Neural crest cell (in vitro differentiated cells): ENCODE measurements around the gene DENND4B. TPM values are rescaled to one million over a fixed set of nuclear protein-coding genes. Genes with fewer than 3 reads are reported as not detected.
"Not testable (repeated sequence)": the region's sequence is repeated elsewhere in the genome, so short reads cannot be mapped to it uniquely, and the experiment has no call there.

Experiments
- DNase-seq: peaks from one replicate; pipeline ENCODE4 v3.0.0; 2021; ENCODE audit warnings: low read depth, mixed read lengths, low spot score
- H3K27ac Mint-ChIP-seq: one replicate; pipeline ENCODE4 v1.8.0; 2021; ENCODE audit warnings: mild to moderate bottlenecking, mixed read lengths; ENCODE audit not compliant: unreplicated experiment
- H3K27me3 Mint-ChIP-seq: 2 replicates; pipeline ENCODE4 v1.8.0; 2021; ENCODE audit warnings: low read depth, mild to moderate bottlenecking, mixed read lengths
- H3K36me3 Mint-ChIP-seq: 2 replicates; pipeline ENCODE4 v1.8.0; 2021; ENCODE audit warnings: low read depth, mild to moderate bottlenecking, mixed read lengths
- H3K4me1 Mint-ChIP-seq: 2 replicates; pipeline ENCODE4 v1.8.0; 2021; ENCODE audit warnings: mixed read lengths
- H3K4me3 Mint-ChIP-seq: one replicate; pipeline ENCODE4 v1.8.0; 2021; ENCODE audit warnings: mild to moderate bottlenecking, mixed read lengths
- H3K9me3 Mint-ChIP-seq: 2 replicates; pipeline ENCODE4 v1.8.0; 2021; ENCODE audit warnings: mixed read lengths
- CTCF ChIP-seq: fragments of 200-600 bp; sonication (generic); conservative IDR thresholded peaks from 2 replicates; pipeline ENCODE4 v1.5.0; 2021; ENCODE audit warnings: antibody characterized with exemption, mild to moderate bottlenecking
- total RNA-seq: library from RNA; stranded (reverse); gene quantifications from 2 replicates; pipeline ENCODE4 v1.2.1, GENCODE V29; 2021

The DENND4B gene
- total RNA-seq, 1 donor from 2014 or later: 75.2 TPM

DNA sequence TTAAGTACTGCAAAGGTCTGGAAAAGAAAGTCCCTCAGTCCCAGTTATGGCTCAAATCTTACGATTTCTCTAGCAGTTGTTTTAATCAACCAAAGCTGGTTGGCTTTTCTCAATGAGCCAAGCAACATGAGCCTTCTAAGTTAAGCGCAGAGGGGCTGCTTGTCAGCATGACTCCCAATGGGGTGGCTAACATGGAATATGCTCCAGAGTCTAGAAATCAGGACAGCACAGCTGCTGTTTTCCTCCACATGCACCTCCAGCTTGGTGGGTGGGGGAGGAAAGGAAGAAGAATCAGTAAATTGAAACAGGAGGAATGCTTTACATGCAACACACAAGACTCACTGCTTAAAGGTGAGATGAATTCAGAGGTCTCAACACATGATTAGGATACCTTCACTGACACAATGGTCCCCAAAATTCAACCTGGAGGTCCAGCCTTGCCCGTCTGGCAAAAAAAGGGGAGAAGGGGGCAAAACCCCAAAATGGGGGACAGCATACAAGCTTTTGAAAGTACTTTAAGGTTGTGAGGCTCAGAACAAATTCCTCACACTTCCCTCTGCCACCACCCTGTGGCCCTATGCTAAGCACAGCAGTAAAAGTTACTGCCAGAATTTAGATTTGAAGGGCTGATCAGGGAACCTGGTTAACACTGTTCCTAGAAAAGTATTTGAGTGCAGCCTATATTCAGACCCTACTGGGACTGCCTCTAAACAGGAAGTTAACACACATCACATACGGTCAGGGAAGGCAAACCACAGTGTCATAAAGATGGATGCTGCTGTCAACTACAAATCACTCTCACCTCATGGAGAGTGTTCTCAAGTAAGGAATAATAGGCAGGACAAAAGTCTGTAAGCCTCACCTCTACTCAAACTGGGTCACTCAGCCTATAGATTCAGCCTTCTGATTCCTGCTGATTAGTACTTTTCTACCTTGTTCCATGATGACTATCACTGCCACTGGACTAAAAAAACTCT is 26.4 kb downstream of the DENND4B start:
- Mint-ChIP-seq H3K9me3 (no peaks in the 10 kb centered on the region), H3K27ac (no peak overlapping the region), H3K27me3 (peaks cover 2% of the 10 kb centered on the region), H3K36me3 (no peaks in the 10 kb centered on the region), H3K4me1 (peaks cover 32% of the 10 kb centered on the region), H3K4me3 (peak overlapping the region; percentile 91)
- peak; percentile 27 for TF ChIP-seq CTCF
- DNase-seq: no peak

GRCh38 chr1:153916297-153916696 is 30.2 kb downstream of the DENND4B start:
- H3K4me1 Mint-ChIP-seq: peaks cover 24% of the 10 kb centered on the region
- H3K27me3 Mint-ChIP-seq: no peaks in the 10 kb centered on the region
- H3K27ac Mint-ChIP-seq: no peak overlapping the region
- TF ChIP-seq CTCF: no peak
- no peak overlapping the region for H3K4me3 Mint-ChIP-seq
- no peaks in the 10 kb centered on the region for H3K36me3 Mint-ChIP-seq
- no peak for DNase-seq
- H3K9me3 Mint-ChIP-seq: no peaks in the 10 kb centered on the region

- no peak for TF ChIP-seq CTCF
- H3K4me3 Mint-ChIP-seq: no peak overlapping the region
- no peak overlapping the region for H3K27ac Mint-ChIP-seq
- H3K36me3 Mint-ChIP-seq: peaks cover 2% of the 10 kb centered on the region
- DNase-seq: no peak
- H3K27me3 Mint-ChIP-seq: no peaks in the 10 kb centered on the region
- peaks cover 10% of the 10 kb centered on the region for H3K4me1 Mint-ChIP-seq
- H3K9me3 Mint-ChIP-seq: no peaks in the 10 kb centered on the region
Measured at GRCh38 chr1:153912349-153912748, 34.2 kb downstream of the DENND4B start.

DNA sequence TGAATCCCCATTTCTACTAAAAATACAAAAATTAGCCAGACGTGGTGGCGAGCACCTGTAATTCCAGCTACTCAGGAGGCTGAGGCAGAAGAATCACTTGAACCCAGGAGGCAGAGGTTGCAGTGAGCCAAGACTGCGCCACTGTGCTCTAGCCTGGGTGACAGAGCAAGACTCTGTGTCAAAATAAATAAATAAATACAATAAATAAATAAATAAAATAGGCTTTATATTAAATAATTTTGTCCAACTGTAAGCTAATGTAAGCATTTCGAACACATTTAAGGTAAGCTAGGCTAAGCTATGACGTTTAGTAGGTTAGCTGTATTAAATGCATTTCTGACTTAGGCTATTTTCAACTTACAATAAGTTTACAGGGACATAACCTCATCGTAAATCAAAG is 36.0 kb downstream of the DENND4B start:
- not testable (repeated sequence) for DNase-seq, H3K4me1 Mint-ChIP-seq, H3K9me3 Mint-ChIP-seq, H3K27ac Mint-ChIP-seq, H3K27me3 Mint-ChIP-seq, H3K4me3 Mint-ChIP-seq
- H3K36me3 Mint-ChIP-seq: peaks cover 11% of the 10 kb centered on the region

DNA sequence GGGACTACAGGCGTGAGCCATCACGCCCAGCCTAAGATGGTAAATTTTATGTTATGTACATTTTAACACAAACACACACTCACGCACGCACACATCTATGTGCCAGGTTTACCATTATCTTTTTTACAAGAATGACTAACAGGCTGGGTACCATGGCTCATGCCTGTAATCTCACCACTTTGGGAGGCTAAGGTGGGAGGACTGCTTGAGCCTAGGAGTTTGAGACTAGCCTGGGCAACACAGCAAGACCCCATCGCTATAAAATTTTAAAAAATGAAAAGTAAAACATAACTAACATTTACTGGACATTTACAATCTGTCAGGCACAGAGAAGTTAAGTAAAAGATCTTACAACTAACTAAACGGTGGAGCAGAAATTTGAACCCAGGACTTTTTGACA is 38.4 kb downstream of the DENND4B start:
- H3K36me3 Mint-ChIP-seq: peaks cover 11% of the 10 kb centered on the region
- H3K4me3 Mint-ChIP-seq: no peak overlapping the region
- H3K9me3 Mint-ChIP-seq: no peaks in the 10 kb centered on the region
- H3K4me1 Mint-ChIP-seq: peaks cover 10% of the 10 kb centered on the region
- TF ChIP-seq CTCF: no peak
- DNase-seq: no peak
- H3K27ac Mint-ChIP-seq: no peak overlapping the region
- no peaks in the 10 kb centered on the region for H3K27me3 Mint-ChIP-seq

DNA sequence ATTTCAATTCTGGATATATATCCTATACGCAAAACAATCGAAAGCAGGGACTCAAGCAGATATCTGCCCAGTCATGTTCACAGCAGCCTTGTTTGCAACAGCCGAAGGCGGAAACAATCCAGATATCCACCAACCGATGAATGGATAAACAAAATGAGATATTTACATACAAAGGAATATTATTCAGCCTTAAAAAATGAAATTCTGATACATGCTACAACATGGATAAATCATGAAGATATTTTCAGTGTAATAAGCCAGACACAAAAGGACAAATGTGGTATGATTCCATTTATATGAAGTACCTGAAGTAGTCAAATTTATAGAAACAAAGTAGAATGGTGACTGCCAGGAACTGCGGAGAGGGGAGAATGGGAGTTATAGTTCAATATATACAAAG is 39.4 kb downstream of the DENND4B start:
- DNase-seq: no peak
- Mint-ChIP-seq H3K4me3 (no peak overlapping the region), H3K27ac (no peak overlapping the region), H3K9me3 (no peaks in the 10 kb centered on the region), H3K27me3 (no peaks in the 10 kb centered on the region), H3K4me1 (peaks cover 10% of the 10 kb centered on the region), H3K36me3 (peaks cover 11% of the 10 kb centered on the region)
- TF ChIP-seq CTCF: no peak
